GM21737 (cell line): Measurements from ENCODE around the gene ATP13A3.
A peak's percentile ranks its signal among the peaks of the same experiment; 100 is the strongest.
"Not testable (repeated sequence)": the region's sequence is repeated elsewhere in the genome, so short reads cannot be mapped to it uniquely, and the experiment has no call there.

Source experiments
- ATAC-seq: cut with Tn5 transposase; IDR thresholded peaks from one replicate; pipeline ENCODE4 v1.9.1; 2021; ENCODE audit warnings: mild to moderate bottlenecking, moderate library complexity; ENCODE audit not compliant: unreplicated experiment

The ATP13A3 gene

GRCh38 chr3:194486540-194487288, at the start of gene ATP13A3:
Gene ATP13A3 (minus strand): TSS chr3:194487002. CDS start chr3:194462190, 24,812 bp downstream.
- ATAC-seq = peak; percentile 67

- not testable (repeated sequence) for ATAC-seq
These were observed 48.4 kb upstream of the ATP13A3 start for GRCh38 chr3:194535199-194535598.

- no peak for ATAC-seq
These were observed 47.4 kb upstream of the ATP13A3 start for GRCh38 chr3:194534243-194534642.

DNA sequence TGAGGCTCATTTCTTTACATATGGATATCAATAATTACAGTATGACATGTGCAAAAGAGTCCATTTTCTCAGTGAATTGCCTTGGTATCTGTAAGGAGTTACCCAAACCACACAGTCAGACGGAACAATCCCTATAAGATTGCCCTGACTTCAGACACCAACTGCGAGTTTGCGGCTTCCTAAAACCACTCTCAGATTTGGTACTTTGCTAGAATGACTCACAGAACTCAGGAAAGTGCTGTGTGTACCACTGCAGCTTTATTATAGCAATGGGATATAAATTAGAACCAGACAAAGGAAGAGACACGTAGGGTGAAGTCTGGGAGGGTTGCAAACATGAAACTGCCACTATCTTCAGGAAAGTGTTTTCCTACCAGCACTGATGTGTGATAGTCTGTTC, 45.8 kb upstream of the ATP13A3 start:
- ATAC-seq = no peak

GRCh38 chr3:194527726-194528125, 40.9 kb upstream of the ATP13A3 start:
- ATAC-seq = no peak

DNA sequence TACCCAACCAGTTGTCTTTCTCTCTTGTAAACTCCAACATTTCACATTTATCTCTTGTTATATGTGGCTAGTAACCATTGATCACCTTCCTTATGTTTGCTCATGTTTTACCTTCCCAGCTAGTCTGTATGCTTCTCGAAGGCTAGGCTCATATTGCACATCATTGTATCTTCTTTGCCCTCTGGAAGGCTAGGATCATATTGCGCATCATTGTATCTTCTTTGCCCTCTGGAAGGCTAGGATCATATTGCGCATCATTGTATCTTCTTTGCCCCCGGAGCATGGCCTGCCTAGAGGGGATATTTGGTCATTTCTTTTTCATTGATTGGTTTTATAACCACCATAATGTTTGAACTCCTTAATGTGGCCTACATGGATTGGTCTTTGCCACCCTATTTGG, 39.4 kb upstream of the ATP13A3 start:
- ATAC-seq = no peak

- no peak for ATAC-seq
These were observed 35.8 kb upstream of the ATP13A3 start for GRCh38 chr3:194522579-194523046.

DNA sequence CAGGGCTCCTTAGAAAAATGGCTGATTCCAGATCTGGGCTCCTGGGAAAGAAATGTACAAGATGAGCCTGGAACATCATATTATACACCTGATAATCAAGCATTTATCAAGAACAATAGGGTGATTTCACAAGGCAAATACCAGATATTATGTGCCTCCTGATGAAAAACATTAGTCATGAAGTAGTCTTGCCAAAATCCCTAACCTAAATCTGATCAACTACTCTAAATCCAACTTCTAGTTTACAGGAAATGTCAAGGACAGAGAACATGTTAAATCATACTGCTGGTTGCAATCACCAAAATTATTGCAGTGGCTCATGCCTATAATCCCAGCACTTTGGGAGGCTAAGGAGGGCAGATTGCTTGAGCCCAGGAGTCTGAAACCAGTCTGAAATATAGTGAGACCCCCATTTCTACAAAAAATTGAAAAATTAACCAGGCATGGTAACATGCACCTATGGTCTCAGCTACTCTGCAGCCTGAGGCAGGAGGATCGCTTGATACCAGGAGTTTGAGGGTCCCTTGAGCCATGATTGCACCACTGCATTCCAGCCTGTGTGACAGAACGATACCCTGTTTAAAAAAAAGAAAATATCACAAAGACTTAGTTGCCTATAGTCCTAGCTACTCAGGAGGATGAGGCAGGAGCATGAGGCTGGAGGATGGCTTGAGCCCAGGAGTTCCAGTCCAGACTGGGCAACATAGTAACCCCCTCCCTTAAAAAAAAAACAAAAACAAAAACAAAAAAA, 34.9 kb upstream of the ATP13A3 start:
- no peak for ATAC-seq

DNA sequence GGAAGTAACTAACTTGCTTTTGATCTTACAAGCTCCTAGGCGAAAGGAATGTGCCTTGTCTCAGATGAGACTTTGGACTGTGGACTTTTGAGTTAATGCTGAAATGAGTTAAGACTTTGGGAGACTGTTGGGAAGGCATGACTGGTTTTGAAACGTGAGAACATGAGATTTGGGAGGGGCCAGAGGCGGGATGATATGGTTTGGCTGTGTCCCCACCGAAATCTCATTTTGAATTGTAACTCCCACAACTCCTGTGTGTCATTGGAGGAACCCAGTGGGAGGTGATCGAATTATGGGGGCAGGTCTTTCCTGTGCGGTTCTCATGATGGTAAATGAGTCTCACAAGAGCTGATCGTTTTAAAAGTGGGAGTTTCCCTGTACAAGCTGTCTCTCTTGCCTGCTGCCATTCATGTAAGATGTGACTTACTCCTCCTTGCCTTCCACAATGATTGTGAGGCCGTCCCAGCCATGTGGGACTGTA, 33.9 kb upstream of the ATP13A3 start:
- not testable (repeated sequence) for ATAC-seq

GRCh38 chr3:194520201-194520600, 33.4 kb upstream of the ATP13A3 start:
- ATAC-seq = not testable (repeated sequence)

DNA sequence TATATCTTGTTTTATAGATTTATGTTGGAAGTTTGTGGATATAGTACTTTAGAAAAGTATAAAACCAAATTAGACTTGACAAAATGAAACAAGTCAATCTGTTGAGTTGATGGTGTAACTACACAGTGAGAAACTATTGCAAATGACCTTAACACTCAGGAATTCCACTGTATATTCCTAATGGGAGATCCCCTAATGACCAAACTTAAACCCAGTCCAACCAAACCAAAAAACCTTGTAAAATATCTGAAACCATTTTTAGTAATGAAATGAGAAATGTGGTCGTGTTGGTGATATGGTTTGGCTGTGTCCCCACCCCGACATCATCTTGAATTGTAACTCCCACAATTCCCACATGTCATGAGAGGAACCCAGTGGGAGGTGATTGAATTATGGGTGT, 31.9 kb upstream of the ATP13A3 start:
- ATAC-seq = no peak

GRCh38 chr3:194517333-194517732, 30.5 kb upstream of the ATP13A3 start:
- ATAC-seq = no peak

DNA sequence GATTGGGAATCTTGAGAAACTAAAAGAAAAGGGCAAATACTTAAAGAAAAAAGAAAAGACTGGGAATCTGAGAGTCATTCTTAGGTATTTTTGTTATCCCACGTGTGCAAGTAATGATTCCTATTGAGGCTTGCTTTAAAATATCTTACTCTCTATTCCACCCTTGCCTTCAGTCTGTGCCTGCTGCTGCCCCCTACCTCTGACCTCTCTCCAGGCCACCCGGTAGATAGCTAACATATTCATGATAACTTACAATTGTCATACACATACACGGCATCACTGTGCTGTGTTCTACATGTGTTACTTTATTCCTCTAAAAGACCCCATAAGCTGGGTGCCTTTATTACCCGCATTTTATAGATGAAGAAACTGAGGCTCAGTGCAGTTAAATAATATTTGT, 27.8 kb upstream of the ATP13A3 start:
- ATAC-seq = no peak

- no peak for ATAC-seq
These were observed 26.2 kb upstream of the ATP13A3 start for GRCh38 chr3:194512895-194513601.

DNA sequence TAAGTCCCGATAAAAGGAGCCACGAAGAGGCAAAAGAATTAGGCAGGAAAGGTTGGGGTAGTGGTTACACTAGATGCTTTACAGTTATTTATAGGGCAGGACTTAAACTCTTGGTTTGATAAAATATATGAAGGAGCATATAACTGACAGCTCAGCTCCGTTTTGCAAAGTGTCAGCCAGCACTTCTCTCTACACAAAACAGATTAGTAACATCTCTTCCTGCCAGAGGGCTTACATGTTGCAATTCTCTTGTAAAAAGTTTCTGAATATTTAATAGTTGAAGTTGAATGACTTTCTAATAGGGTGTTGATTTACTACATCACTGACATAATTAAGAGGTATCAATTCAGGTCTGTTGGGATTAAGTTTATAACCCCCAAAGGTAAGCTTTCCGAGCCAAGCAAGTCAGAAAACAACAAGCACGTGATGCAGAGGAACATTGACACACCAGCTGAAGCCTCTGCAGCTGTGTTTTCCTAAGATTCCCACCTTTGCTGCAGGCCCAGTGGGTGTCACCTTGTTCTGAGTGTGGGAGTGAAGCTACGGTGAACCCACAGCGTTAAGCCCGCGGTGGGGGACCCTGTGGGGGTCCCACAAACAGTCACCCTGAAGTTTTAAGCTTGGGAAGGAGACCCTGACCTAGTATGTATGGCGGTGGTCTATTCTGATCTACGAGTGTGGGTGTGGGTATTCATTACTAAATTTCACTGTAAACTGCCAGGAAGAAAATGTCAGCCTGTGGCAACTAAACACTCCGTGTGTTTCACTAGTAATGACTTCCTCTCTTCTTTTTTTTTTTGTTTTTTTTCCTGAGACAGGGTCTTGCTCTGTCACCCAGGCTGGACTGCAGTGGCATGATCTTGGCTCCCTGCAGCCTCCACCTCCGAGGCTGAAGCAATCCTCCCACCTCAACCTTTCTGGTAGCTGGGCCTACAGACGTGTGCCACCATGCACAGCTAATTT, 22.0 kb upstream of the ATP13A3 start:
- no peak for ATAC-seq

GRCh38 chr3:194507571-194507970, 20.8 kb upstream of the ATP13A3 start:
- no peak for ATAC-seq

- no peak for ATAC-seq
These were observed 19.1 kb upstream of the ATP13A3 start for GRCh38 chr3:194505791-194506415.

- ATAC-seq = no peak
These were observed 18.1 kb upstream of the ATP13A3 start for GRCh38 chr3:194504861-194505260.

GRCh38 chr3:194504146-194504545, 17.3 kb upstream of the ATP13A3 start:
- no peak for ATAC-seq

DNA sequence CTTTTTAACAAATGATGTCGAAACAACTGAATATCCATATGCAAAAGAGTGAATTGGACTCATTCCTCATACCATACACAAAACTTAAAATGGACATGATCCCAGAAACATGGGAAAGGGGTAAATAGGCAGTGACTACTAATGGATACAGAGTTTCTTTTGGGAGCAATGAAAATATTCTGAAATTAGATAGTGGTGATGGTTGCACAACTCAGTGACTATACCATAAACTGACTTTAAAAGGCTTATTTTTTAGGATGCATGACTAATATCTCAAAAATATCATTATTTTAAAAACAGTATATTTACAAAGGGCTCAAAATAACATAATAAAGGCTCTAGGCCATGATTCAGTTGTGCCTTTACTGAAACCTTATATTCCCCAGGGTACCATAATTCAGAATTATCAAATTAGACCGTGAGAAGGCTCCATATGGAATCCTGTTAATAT, 16.3 kb upstream of the ATP13A3 start:
- ATAC-seq = no peak
